ENCODE measurements around the gene TNFRSF11A.

TNFRSF11A gene

DNA sequence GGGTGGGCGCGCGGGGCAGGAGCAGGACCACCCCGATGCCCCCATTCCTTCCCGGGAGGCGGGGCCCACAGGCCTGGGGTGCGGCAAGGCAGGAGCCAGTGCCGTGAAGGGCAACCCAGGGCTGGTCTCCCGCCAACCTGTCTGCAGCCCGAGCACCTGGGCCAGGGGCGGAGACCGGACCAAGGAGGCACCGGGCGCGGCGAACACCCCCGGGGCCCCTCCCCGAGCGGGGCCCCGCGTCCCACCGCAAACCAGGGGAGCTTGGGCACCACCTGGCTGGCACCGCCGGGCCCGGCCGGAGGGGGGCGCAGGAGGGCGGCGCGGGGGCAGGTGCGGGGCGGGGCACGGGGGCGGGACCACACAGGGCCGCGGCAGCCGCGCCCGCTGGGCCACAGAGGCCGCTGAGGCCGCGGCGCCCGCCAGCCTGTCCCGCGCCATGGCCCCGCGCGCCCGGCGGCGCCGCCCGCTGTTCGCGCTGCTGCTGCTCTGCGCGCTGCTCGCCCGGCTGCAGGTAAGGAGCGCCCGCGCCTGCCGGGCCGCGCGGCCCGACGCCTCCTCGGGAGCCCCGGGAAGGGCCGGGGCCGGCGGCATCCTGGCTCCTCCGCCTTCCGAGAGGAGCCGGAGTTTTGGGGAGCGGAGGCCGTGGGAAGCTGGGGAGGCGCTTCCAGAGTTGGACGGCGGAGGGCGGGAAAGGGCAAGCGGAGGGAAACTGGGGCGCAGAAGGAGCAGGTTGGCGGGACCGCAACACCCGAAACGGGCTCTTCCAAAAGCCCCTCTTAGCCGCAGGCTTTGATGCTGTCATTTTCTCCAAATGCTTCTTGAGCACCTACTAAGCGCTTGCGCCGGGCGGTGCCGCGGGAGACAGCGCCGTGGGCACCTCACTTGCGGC is at the start of gene TNFRSF11A:
Gene TNFRSF11A, plus strand, starts transcription at position 394 of the 889 bp plus-strand sequence. Its CDS starts 43 bp downstream, at position 437.
- peak; percentile 65 for DNase-seq

DNA sequence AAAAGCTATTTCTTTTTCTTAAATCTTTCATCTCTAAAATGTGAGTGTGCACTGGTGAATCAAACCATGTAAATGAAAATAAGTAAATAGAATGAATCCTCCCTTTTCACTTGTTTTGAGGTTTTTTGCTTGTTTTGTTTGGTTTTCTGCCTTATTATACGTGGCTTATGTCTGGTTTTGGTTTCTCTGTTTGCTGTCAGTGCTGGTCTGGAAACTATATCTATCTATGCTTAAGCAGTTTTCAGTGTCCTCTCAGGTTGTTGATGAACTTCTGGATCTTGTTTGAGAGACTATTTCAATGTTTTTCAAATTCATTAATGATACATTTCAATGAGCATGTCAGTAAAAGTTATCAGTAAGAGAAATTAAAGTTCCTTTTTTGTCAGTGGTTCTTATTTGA is 48.1 kb upstream of the TNFRSF11A start:
- no peak for DNase-seq

- no peak for DNase-seq
Measured at GRCh38 chr18:62279561-62279960, 45.5 kb upstream of the TNFRSF11A start.

DNA sequence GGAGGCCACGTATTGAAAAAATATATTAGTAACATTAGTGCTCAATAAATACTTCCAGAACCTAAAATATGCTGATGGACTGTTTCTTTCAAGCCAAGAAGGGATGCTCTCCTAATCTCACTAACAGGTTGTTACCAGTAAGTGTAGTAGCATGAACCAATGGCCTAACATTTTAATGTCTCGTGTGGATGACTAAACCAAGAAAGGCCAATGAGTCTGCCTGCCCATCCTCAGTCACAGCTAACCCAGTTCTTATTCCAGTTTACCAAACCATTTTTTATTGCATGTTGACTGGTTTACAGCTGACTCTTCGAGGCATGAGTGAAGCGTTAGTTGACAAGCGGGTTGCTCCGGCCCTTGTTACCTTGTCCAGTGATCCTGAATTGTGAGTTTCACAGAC is 45.1 kb upstream of the TNFRSF11A start:
- no peak for DNase-seq

DNA sequence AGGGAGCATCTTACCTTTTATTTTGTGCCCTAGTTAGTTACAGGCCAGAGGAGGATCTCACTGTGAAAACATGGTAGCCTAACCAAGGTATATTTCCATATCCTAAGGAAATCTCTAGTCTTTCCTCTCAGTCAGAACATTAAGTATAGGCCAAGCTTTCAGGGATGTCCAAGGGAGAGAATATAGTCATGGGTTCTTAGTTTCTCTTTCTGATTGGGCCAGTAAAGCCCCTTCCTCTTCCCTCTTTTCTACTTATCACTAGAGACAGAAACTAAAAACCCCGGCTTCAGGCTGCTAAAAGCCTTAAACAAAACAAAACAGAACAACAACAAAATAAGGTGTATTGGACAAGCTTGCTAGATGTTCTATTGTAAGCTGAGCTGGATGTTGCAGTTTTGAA is 44.3 kb upstream of the TNFRSF11A start:
- DNase-seq = no peak

GRCh38 chr18:62281684-62282083 is 43.4 kb upstream of the TNFRSF11A start:
- no peak for DNase-seq

DNA sequence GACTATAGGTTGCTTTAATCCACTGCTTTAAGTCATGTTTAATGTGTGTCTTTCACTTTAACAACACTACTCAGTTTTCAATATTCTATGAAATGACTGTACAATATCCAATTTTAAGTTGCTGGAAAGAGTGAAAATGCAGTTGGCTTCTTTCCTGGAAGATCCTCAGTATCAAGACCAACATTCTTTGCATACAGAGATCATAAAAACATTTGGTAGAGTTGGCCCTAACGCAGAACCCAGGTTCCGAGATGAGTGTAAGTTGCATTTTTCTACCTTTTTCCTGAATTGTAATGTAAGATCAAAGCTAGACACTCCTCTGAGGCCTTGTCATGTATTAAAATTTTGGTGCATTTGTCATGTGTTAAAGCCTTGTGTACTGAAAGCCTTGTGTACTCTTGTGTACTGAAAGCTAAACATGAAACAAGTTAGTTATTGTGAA is 42.9 kb upstream of the TNFRSF11A start:
- DNase-seq = no peak

- no peak for DNase-seq
Measured at GRCh38 chr18:62284637-62285036, 40.5 kb upstream of the TNFRSF11A start.

DNA sequence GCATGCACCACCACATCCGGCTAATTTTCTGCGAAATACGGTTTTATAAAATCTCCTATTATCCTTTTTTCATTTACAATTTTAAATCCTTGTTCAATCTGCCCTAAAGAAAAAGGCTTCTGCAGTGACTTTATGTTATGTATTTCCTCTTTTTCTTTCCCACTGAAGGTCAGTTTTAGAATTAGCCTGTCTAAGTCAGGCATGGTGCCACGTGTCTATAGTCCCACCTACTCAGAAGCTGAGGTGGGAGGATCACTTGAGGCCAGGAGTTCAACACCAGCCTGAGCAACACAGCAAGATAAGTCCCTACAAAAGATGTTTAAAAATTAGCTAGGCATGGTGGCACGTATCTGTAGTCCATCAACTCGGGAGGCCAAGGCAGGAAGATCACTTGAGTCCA is 39.8 kb upstream of the TNFRSF11A start:
- DNase-seq = no peak

DNA sequence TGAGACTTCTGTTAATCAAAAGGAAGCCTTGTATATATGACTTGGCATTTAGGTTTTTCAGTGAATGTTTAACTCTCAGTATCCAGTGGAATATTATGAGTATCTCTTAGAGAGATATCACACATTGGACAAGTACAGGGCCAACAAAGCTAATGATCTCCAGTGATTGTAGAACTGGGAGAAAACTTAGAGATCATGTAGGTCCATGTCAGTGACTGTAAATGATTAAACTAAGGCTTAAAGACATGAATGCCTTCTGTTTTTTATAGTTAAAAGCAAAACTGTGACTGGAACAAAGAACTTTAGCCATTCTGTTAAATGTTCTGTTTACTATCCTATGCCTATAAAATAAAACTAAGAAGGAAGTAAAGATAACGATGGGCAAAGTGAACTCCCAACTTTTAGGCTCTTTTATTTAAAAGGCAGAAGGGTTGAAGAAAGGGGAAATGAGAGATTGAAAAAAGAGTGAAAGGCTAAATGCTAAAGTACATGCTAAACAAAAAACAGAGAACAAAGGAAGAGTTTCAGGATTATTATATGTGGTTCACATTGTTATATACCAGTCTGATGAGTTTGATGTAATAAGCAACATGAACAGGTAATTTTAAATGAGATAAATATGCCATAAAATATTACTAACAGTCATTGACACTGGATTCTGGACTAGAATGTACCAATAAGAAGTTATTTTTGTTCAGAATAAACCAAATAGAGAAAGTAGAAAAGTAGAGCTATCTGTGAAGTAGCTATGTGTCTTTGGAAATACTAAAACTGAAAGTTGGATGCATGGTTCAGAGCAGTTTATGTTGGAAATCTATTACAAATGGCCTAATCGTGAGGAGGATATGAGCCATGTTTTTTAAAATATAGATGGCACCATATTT is 37.1 kb upstream of the TNFRSF11A start:
- DNase-seq = no peak

DNA sequence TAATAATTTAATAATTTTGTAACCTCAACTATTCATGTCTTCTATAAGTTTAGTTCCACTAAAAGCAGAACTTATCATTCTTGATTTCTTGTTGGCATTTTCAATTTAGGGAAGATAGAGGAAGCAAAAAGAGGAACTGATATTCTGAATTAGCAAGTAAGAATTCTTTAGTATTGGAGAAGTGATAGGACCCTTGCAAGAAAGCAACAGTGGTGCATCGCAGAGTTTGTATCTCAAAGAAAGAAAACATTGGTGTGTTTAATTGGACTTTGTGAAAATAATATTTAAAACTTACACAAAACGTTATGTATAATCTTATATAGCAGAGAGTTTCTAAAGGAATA is 36.5 kb upstream of the TNFRSF11A start:
- DNase-seq = no peak

DNA sequence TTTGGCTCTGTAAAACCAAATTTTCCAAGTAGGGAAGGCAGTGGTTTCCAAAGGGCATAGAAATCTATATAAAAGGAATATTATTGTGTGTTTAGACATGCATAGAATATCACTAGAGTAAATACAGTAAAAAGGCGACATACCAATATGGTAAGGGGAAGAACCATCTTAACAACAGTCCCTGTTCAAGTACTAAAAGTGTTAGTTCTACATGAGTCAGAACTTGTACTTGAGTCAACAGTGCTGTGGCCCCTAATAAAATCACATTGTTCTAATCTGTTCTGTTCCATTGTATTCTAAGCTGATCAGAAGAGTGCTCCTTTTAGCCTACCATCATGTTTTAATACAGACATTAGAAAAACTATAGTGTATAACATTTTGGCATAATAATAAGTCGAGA is 36.1 kb upstream of the TNFRSF11A start:
- no peak for DNase-seq

GRCh38 chr18:62294073-62294472 is 31.0 kb upstream of the TNFRSF11A start:
- DNase-seq = no peak

DNA sequence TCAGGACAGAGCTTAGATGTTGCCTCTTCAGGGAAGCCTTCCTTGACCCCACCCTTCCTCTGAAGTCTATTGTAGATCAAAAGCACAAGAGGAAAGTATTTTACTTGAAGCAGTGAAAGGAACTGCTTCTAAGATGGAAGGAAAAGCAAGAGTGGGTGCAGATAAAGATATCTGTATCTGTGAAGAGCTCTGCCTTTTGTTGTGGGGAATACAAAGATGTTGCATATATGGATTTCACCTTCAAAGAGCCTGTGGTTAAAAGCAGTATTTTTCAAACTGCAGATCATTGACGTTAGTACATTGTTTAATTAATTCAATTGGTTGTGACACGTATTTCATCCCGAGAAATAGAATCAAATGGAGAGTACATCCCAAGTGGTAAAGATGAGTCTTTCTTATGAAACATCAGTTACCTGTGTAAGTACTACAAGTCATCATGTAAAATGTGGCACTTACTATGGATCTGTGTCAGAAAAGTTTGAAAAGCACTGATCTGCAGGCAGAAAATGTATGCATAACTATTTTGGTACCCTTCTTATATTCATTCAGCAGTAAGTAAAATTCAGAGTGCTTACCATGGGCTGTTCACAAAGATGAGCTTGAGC is 24.6 kb upstream of the TNFRSF11A start:
- no peak for DNase-seq

DNA sequence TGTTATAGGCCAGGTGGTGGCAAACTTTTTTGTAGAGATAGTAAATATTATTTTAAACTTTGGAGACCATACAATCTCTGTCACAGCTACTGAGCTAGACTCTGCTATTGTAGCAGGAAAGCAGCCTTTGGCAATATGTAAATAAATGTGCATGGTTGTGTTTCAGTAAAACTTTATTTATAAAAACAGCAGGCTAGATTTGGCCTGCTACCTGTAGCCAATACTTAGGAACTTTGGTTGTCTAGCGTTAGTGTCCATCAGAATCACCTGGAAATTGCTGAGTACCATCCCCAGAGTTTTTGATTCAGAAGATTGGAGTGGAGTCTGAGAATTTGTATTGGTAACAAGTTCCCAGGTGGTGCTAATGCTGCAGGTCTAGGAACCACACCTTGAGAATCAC is 23.8 kb upstream of the TNFRSF11A start:
- no peak for DNase-seq

DNA sequence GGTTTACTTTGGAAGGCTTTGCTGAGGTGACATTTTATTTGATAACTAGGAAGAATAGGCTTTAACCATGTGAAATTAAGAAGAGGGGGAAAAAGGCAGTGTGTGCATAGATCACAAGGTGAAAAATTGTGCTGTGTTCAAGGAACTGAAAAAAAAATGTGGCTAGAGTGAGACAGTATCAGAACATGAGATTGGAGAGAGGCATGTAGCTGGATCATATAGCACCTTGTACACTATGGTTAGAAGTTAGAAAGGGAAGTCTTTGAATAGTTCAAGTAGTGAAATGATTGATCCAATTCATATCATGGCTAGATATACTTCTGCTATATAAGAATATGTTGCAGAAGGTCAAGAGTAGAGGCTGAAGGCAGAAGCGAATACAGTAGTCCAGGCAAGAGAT is 12.3 kb upstream of the TNFRSF11A start:
- no peak for DNase-seq

GRCh38 chr18:62318228-62319180 is 6.6 kb upstream of the TNFRSF11A start:
- no peak for DNase-seq

DNA sequence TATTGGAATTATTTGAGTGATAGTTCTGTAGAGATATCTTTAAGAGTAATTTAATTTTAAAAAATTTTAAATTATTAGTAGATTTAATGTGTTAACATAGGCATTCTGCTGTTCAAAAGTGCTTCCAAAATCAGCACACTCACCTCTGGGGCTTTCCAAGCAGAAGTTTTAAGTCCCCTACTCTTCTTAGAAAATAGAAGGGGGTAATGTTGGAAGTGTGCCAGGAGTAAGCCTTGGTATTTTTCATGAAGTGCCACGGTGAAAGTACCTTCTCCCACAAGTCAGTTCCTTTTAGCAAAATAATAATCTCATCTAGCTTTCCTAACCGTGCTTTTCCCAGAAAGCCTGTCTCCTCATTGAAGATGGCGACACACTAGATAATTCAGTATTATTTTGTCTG is 3.9 kb upstream of the TNFRSF11A start:
- DNase-seq = no peak

DNA sequence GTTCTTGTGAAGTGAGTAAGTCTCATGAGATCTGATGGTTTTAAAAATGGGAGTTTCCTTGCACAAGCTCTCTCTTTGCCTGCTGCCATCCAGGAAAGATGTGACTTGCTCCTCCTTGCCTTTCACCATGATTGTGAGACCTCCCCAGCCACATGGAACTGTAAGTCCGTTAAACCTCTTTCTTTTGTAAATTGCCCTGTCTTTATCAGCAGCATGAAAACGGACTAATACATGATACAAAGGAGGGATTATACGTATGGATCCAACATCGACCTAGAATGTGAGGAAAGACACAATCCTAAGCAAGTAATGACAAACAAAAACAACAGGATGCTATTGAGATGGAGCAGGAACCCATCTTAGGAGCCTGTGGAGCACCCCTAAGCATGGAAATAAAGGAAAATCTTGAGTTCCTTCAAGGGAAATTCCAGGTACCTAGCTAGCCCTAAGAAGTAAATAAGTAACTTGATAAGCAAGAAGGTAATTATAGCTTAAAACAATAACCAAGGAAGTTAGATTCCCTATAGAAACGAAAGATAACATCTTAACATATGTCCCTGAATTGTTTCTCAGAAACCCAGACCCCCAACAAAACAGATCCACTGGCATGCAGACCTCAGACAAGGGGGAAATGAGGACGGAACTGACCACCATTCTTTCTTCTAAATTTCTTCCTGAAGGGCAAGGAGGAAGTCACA is 1.5 kb upstream of the TNFRSF11A start:
- DNase-seq = no peak

GRCh38 chr18:62324181-62324828 is 805 bp upstream of the TNFRSF11A start:
- DNase-seq = no peak

All from activated naive CD4-positive, alpha-beta T cell treated with Interleukin-2 at 50 U/mL for 16 hours (primary cell).